HG03135 (cell line): ENCODE measurements around the gene TCIRG1.

Experiments
- ATAC-seq: cut with Tn5 transposase; IDR thresholded peaks from one replicate; pipeline ENCODE4 v1.9.1; 2021; ENCODE audit warnings: mild to moderate bottlenecking, moderate library complexity; ENCODE audit not compliant: unreplicated experiment

TCIRG1 gene

GRCh38 chr11:68004551-68005335 is 34.1 kb upstream of the TCIRG1 start:
- ATAC-seq, result no peak

GRCh38 chr11:68006606-68007166 is 32.1 kb upstream of the TCIRG1 start:
- ATAC-seq, result no peak

GRCh38 chr11:68007498-68008380 is 31.1 kb upstream of the TCIRG1 start:
- no peak for ATAC-seq

- no peak for ATAC-seq
Observed at GRCh38 chr11:68008381-68009337, 30.2 kb upstream of the TCIRG1 start.

- ATAC-seq, result no peak
Observed at GRCh38 chr11:68009391-68010089, 29.3 kb upstream of the TCIRG1 start.

GRCh38 chr11:68010090-68011041 is 28.5 kb upstream of the TCIRG1 start, which contains the start of gene ALDH3B1:
Gene ALDH3B1 (plus strand): TSS chr11:68010327. CDS start chr11:68015298, 4,971 bp downstream.
- ATAC-seq, result no peak

- ATAC-seq, result no peak
Observed at GRCh38 chr11:68011051-68011943, 27.5 kb upstream of the TCIRG1 start.

GRCh38 chr11:68012044-68012842 is 26.6 kb upstream of the TCIRG1 start:
- no peak for ATAC-seq

GRCh38 chr11:68012843-68013610 is 25.8 kb upstream of the TCIRG1 start:
- ATAC-seq, result no peak

- ATAC-seq, result no peak
Observed at GRCh38 chr11:68013611-68014156, 25.1 kb upstream of the TCIRG1 start.

GRCh38 chr11:68014157-68014946 is 24.5 kb upstream of the TCIRG1 start:
- ATAC-seq, result no peak

GRCh38 chr11:68014947-68015447 is 23.8 kb upstream of the TCIRG1 start:
- ATAC-seq, result no peak

- no peak for ATAC-seq
Observed at GRCh38 chr11:68015467-68015866, 23.4 kb upstream of the TCIRG1 start.

GRCh38 chr11:68016161-68016903 is 22.5 kb upstream of the TCIRG1 start:
- no peak for ATAC-seq
